ENCODE data around the gene MANSC1.
A peak's percentile ranks its signal among the peaks of the same experiment; 100 is the strongest.
"Not testable (repeated sequence)": the region's sequence is repeated elsewhere in the genome, so short reads cannot be mapped to it uniquely, and the experiment has no call there.

MANSC1 gene

DNA sequence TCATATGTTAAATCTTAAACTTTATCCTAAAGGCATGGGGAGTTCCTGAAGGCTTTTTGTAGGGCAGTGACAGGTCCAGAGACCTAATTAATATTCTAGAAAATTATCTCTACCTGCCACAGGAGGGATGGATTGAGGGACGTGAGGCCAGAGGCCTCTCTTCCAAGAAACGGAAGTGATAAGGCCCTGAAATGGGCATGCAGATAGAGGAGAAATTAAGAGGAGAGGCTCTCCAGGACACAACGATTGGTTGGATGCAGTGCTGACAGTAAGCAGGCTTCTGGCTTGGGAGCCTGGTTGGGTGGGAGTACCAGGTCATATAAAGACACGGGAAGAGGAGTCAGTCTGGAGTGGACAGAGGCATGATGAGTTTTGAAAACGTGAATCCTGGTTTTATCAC is 3.8 kb upstream of the MANSC1 start:
- TF ChIP-seq, protein P1, sequence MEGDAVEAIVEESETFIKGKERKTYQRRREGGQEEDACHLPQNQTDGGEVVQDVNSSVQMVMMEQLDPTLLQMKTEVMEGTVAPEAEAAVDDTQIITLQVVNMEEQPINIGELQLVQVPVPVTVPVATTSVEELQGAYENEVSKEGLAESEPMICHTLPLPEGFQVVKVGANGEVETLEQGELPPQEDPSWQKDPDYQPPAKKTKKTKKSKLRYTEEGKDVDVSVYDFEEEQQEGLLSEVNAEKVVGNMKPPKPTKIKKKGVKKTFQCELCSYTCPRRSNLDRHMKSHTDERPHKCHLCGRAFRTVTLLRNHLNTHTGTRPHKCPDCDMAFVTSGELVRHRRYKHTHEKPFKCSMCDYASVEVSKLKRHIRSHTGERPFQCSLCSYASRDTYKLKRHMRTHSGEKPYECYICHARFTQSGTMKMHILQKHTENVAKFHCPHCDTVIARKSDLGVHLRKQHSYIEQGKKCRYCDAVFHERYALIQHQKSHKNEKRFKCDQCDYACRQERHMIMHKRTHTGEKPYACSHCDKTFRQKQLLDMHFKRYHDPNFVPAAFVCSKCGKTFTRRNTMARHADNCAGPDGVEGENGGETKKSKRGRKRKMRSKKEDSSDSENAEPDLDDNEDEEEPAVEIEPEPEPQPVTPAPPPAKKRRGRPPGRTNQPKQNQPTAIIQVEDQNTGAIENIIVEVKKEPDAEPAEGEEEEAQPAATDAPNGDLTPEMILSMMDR (IDR thresholded peaks at IDR 0.05), result no peak
- no peak overlapping the region for H3K27ac ChIP-seq
- DNase-seq (ENCODE audit: low spot score), result no peak
- no peak overlapping the region for H3K4me3 ChIP-seq

DNA sequence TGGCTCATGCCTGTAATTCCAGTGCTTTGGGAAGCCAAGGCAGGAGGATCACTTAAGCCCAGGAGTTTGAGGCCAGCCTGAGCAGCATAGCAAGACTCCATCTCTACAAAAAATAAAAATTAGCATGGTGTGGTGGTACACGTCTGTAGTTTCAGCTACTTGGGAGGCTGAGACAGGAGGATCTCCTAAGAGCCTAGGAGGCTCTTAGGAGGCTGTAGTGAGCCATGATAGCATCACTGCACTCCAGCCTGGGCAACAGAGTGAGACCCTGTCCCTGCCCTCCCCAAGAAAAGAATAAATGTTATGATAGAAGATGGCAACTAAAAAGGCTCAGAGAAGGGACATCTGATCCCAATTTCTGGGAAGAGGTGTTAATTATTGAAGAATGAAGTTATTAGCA is 3.2 kb upstream of the MANSC1 start:
- Histone ChIP-seq H3K4me3 (no peak overlapping the region), H3K27ac (no peak overlapping the region)
- TF ChIP-seq, protein P1 (IDR thresholded peaks at IDR 0.05), result no peak
- no peak for DNase-seq (ENCODE audit: low spot score)

DNA sequence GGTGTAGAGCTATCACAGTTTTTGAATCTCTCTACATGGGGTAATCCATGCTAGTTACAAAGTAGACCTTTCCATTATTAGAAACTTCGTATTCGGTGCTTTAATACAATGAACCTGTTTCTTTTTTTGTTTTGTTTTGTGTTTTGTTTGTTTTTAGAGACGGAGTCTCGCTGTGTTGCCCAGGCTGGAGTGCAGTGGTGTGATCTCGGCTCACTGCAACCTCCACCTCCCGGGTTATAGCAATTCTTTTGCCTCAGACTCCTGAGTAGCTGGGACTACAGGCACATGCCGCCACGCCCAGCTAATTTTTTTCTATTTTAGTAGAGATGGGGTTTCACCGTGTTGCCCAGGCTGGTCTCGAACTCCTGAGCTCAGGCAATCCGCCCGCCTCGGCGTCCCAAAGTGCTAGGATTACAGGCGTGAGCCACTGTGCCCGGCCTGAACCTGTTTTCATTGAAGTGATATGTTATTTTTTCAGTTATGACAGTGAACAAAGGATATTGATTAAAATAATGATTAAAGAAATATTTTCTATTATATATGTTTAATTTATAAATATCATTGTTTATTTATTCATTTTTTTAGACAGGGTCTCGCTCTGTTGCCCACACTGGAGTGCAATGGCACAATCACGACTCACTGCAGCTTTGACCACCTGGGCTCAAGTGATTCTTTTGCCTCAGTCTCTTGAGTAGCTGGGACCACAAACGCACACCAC is 1.6 kb upstream of the MANSC1 start:
- not testable (repeated sequence) for H3K27ac ChIP-seq; H3K4me3 ChIP-seq; DNase-seq (ENCODE audit: low spot score)

DNA sequence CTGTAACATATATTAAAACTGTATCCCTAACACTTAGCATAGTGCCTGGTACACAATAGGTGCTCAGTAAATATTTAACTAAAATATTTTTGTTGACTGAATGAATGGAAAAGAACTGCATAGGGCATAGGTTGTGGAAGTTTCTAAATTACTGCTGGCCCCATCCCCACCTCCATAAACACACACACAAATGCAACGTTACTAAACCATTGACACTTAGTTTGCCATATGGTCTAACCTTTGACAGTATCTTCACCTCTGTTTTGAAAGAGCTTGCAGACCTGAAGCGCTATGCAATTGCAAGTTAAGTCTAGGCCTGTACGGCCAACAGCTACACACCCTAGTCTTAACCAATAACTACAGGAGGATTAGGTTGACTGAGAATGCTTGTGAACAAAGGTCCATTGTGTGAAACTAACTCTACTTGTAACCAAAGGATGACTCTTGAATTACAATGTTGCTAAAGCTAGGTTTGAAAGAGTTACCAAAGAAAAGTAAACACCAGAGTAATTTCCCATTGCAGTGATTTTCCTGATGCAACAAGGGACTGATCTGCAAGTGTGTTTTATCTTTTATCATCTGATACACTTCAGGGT is 924 bp upstream of the MANSC1 start:
- TF ChIP-seq, protein P1 (IDR thresholded peaks at IDR 0.05), result no peak
- peak overlapping the region; percentile 87 for H3K4me3 ChIP-seq
- DNase-seq (ENCODE audit: low spot score), result no peak
- H3K27ac ChIP-seq, result no peak overlapping the region

DNA sequence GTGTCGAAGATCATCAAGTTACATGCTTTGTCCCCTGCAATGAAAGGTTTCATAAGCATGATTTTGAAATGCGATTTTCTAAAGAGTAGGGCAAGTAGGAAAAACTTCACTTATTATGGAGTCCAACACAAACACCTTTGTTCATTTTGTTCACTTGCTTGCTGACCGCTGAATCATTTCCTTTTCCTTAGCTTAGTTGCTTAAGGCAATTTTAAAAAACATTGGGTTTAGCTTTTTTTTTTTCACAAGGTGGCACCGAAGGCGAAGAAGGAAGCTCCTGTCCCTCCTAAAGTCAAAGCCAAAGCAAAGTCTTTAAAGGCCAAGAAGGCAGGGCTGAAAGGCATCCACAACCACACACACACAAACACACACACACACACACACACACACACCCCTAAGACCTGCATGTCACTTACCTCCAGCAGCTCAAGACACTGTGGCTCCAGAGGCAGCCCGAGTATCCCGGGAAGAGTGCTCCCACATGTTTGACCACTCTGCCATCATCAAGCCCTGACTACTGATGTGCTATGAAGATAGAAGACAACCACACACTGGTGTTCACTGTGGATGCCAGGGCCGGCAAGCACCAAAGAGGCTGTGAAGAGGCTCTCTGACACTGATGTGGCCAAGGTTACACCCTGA is 11.4 kb downstream of the MANSC1 start:
- DNase-seq (ENCODE audit: low spot score), result no peak
- Histone ChIP-seq H3K4me3 (no peak overlapping the region), H3K27ac (peak overlapping the region; percentile 25 to 77)
- TF ChIP-seq, protein P1 (IDR thresholded peaks at IDR 0.05), result no peak

DNA sequence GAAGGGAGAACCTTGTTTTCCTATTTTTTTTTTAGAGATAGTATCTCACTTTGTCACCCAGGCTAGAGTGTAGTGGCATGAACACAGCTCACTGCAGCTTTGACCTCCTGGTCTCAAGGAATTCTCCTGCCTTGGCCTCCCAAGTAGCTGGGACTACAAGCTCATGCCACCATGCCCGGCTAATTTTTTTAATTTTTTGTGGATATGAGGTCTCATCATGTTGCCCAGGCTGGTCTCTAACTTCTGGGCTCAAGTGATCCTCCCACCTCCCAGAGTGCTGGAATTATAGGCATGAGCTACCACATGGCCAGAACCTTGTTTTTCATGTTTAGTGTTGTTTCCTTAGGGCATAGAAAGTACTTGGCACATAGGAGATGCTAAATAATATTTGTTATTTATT is 13.5 kb downstream of the MANSC1 start:
- TF ChIP-seq, protein P1 (IDR thresholded peaks at IDR 0.05), result no peak
- no peak for DNase-seq (ENCODE audit: low spot score)
- H3K4me3 ChIP-seq, result no peak overlapping the region
- H3K27ac ChIP-seq, result no peak overlapping the region

DNA sequence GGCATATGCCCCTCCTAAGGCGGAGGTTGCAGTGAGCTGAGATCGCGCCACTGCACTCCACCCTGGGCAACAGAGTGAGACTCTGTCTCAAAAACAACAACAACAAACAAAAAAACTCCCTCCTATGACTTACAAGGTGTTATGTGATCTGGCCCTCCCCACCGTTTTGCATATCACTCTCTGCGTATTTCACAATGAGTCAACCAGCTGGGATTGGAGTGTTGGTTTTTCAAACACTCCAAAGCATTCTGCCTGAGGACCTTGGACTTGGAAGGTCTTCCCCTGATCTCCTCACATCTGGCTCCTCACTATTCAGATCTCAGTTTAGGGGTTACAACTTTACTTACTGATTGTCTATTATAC is 14.0 kb downstream of the MANSC1 start:
- TF ChIP-seq, protein P1 (IDR thresholded peaks at IDR 0.05), result no peak
- no peak for DNase-seq (ENCODE audit: low spot score)
- no peak overlapping the region for H3K27ac ChIP-seq
- no peak overlapping the region for H3K4me3 ChIP-seq
